Liver (tissue), 9 donors: ENCODE measurements around the gene PATE4. TPM values are rescaled to one million over a fixed set of nuclear protein-coding genes. Genes with fewer than 3 reads are reported as not detected.

ENCODE experiments used
- DNase-seq: peaks from one replicate; pipeline ENCODE4 v3.0.0-alpha.2; 2017; ENCODE audit warnings: low spot score
- H3K27ac ChIP-seq, 2 donors: one replicate each; pipeline ENCODE4 v1.7.0; 2013; ENCODE audit warnings: inconsistent platforms in 2 of 2, low read length in 2 of 2, control low read depth in 1 of 2, low read depth in 1 of 2, mild to moderate bottlenecking in 1 of 2
- H3K27me3 ChIP-seq, 4 donors: one replicate each; pipeline versions ENCODE4 v1.6.1 to v1.7.0; 2013; ENCODE audit warnings: low read length in 3 of 4, inconsistent platforms in 1 of 4, mild to moderate bottlenecking in 1 of 4, moderate library complexity in 1 of 4; ENCODE audit not compliant: control insufficient read depth in 4 of 4, insufficient read depth in 4 of 4
- H3K36me3 ChIP-seq, 4 donors: one replicate each; pipeline versions ENCODE4 v1.6.1 to v1.7.0; 2013; ENCODE audit warnings: low read length in 3 of 4, mild to moderate bottlenecking in 3 of 4, low read depth in 1 of 4, moderate library complexity in 1 of 4; ENCODE audit not compliant: control insufficient read depth in 4 of 4, insufficient read depth in 3 of 4
- H3K4me1 ChIP-seq, 4 donors: one replicate each; pipeline versions ENCODE4 v1.6.1 to v1.7.0; 2013; ENCODE audit warnings: low read length in 3 of 4, mild to moderate bottlenecking in 3 of 4, moderate library complexity in 1 of 4; ENCODE audit not compliant: control insufficient read depth in 4 of 4, insufficient read depth in 4 of 4
- H3K4me3 ChIP-seq, 3 donors: one replicate each; pipeline versions ENCODE4 v1.6.1 to v1.7.0; 2013; ENCODE audit warnings: low read length in 3 of 3, control low read depth in 1 of 3, low read depth in 1 of 3, mild to moderate bottlenecking in 1 of 3
- H3K9ac ChIP-seq, 2 donors: one replicate each; pipeline ENCODE4 v1.7.0; 2013; ENCODE audit warnings: low read length in 2 of 2, mild to moderate bottlenecking in 2 of 2, moderate library complexity in 2 of 2, control low read depth in 1 of 2, low read depth in 1 of 2
- H3K9me3 ChIP-seq, 4 donors: one replicate each; pipeline versions ENCODE4 v1.6.1 to v1.7.0; 2013; ENCODE audit warnings: low read length in 3 of 4; ENCODE audit not compliant: control insufficient read depth in 4 of 4
- FOXA1 ChIP-seq: IDR thresholded peaks from 2 replicates; pipeline ENCODE4 v1.6.1; 2016; ENCODE audit warnings: antibody characterized with exemption
- FOXA2 ChIP-seq: IDR thresholded peaks from 2 replicates; pipeline ENCODE4 v1.6.1; 2016; ENCODE audit warnings: antibody characterized with exemption
- GABPA ChIP-seq, 2 donors: IDR thresholded peaks in 1 of 2; conservative IDR thresholded peaks in 1 of 2; 2 replicates each; pipeline ENCODE4 v1.6.1; 2016; ENCODE audit warnings: antibody characterized with exemption in 2 of 2, mild to moderate bottlenecking in 1 of 2, moderate library complexity in 1 of 2
- HNF4A ChIP-seq, 2 donors: conservative IDR thresholded peaks; 2 replicates each; pipeline ENCODE4 v1.6.1; 2016; ENCODE audit warnings: antibody characterized with exemption in 2 of 2, mild to moderate bottlenecking in 2 of 2
- HNF4G ChIP-seq: IDR thresholded peaks from 2 replicates; pipeline ENCODE4 v1.6.1; 2016; ENCODE audit warnings: antibody characterized with exemption
- MAX ChIP-seq: IDR thresholded peaks from 2 replicates; pipeline ENCODE4 v1.6.1; 2016; ENCODE audit warnings: antibody characterized with exemption
- NR2F2 ChIP-seq: IDR thresholded peaks from 2 replicates; pipeline ENCODE4 v1.6.1; 2016; ENCODE audit warnings: antibody characterized with exemption
- RAD21 ChIP-seq, 2 donors: IDR thresholded peaks; 2 replicates each; pipeline ENCODE4 v1.6.1; 2016; ENCODE audit warnings: antibody characterized with exemption in 2 of 2, mild to moderate bottlenecking in 2 of 2
- REST ChIP-seq: IDR thresholded peaks from 2 replicates; pipeline ENCODE4 v1.6.1; 2016; ENCODE audit warnings: antibody characterized with exemption, mild to moderate bottlenecking
- RXRA ChIP-seq, 2 donors: IDR thresholded peaks; 2 replicates each; pipeline ENCODE4 v1.6.1; 2017 to 2018; ENCODE audit warnings: antibody characterized with exemption in 2 of 2, mild to moderate bottlenecking in 1 of 2
- SP1 ChIP-seq: IDR thresholded peaks from 2 replicates; pipeline ENCODE4 v1.6.1; 2018; ENCODE audit warnings: antibody characterized with exemption, mild to moderate bottlenecking
- ZBTB33 ChIP-seq: IDR thresholded peaks from 2 replicates; pipeline ENCODE4 v1.6.1; 2016; ENCODE audit warnings: antibody characterized with exemption
- WGBS: extraction: QIAGEN DNeasy Blood & Tissue Kit; methylation state at CpG from one replicate; pipeline ENCODE4 v1.1.7; 2013; 5-methylcytosine and 5-hydroxymethylcytosine counted together
- polyA plus RNA-seq, 2 donors: library from polyadenylated mRNA; stranded (reverse) in 1 of 2; unstranded in 1 of 2; fragments of 200-250 nt in 1 of 2; fragments of >200 nt in 1 of 2; fragmentation: Nextera tagmentation in 1 of 2; extraction: Ambion mirVana in 1 of 2; gene quantifications; one replicate each; pipeline versions ENCODE4 v1.2.1 to v1.2.3, GENCODE V29; 2013 to 2015
- total RNA-seq, 2 donors: library from RNA; depleted of rRNA; stranded (reverse); fragments of >200 nt; gene quantifications; one replicate each; pipeline ENCODE4 v1.2.3, GENCODE V29; 2014
- TF ChIP-seq, protein P1 (sequence below): IDR thresholded peaks from 2 replicates; pipeline ENCODE4 v1.6.1; 2016; ENCODE audit warnings: antibody characterized with exemption
- donor health status: healthy.
- donor health status: healthy.
- donor health status: healthy.
- donor health status: healthy.
- donor health status: healthy.

Gene PATE4
- total and polyA plus RNA-seq, 4 donors, result not detected

DNA sequence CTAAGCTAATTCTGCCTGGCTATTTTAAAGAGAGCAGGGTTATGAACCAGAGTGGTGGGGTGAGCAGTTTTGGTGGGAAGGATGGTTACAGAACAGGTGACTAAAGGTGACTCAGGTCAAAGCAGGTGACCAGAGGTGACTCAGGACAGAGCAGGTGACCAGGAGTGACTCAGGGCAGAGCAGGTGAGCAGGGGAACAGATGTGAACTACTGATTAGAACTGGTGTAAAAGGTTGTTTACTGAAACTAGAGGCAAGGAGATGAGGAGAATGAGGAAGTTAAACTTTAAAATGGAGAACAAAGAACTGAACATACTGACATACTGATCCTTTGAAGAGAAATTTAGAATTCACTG, 39.0 kb downstream of the PATE4 start (continued):
- TF ChIP-seq HNF4A (conservative IDR thresholded peaks at IDR 0.05), result no peak
- no peak for TF ChIP-seq RXRA (IDR thresholded peaks at IDR 0.05)
- no peak for TF ChIP-seq HNF4G
- TF ChIP-seq REST, result no peak

DNA sequence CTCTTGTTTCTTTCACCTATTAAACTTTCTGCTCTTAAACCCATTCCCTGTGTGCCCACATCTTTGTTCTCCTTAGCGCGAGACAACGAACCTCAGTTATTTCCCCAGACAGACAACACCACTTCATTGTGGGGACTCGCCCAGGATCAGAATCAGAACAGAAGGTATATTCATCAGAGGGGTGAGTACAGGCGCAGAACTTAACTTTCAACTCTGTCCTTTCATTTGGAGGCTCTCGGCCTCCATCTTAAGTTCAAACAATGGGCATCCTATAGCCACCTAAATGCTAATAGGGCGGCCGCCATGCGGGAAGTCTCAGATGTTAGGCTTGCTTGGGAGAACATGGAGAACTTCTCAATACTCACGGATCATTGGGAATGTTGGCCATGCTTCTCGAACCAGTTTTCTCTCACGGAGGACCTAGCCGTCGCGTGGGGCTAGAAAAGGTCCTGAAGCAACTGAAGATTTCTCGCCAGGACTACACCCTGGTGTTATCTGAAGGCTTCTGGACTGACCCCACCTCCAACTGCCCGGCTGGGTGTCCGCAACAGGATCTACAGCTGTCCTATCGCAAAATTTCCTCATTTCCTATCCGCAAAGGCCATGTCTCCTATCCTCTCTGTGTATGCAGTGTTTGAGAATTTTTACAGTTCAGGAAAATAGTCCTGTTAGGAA, 40.9 kb downstream of the PATE4 start:
- Histone ChIP-seq H3K27me3 (no peaks in the 10 kb centered on the region), H3K9me3 (no peaks in the 10 kb centered on the region), H3K9ac (no peak overlapping the region), H3K36me3 (no peaks in the 10 kb centered on the region), H3K4me1 (no peaks in the 10 kb centered on the region), H3K27ac (no peak overlapping the region), H3K4me3 (no peak overlapping the region)
- WGBS, result 81% methylated on average over 20 of the region's 20 CpGs
- TF ChIP-seq SP1, result no peak
- TF ChIP-seq ZBTB33, result no peak
- no peak for TF ChIP-seq REST
- no peak for TF ChIP-seq NR2F2
- TF ChIP-seq, protein P1, sequence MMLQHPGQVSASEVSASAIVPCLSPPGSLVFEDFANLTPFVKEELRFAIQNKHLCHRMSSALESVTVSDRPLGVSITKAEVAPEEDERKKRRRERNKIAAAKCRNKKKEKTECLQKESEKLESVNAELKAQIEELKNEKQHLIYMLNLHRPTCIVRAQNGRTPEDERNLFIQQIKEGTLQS, result no peak
- TF ChIP-seq GABPA (IDR thresholded peaks at IDR 0.05 in 1 of 2, conservative IDR thresholded peaks at IDR 0.05 in 1 of 2), result no peak
- no peak for TF ChIP-seq RXRA (IDR thresholded peaks at IDR 0.05)
- TF ChIP-seq FOXA1, result no peak
- TF ChIP-seq HNF4G, result no peak
- no peak for TF ChIP-seq FOXA2
- TF ChIP-seq RAD21 (IDR thresholded peaks at IDR 0.05), result no peak
- TF ChIP-seq MAX, result no peak
- DNase-seq, result no peak
